Measurements from ENCODE around the gene GSTT2. TPM values are rescaled to one million over a fixed set of nuclear protein-coding genes. Genes with fewer than 3 reads are reported as not detected.

The GSTT2 gene
- total RNA-seq, 2 experiments from 2014 or later = not detected

- no peak overlapping the region for H3K27ac Mint-ChIP-seq
Measured at GRCh38 chr22:24026056-24026455, 46.1 kb downstream of the GSTT2 start.

GRCh38 chr22:24026733-24027132 lies 46.8 kb downstream of the GSTT2 start:
- no peak for DNase-seq
- H3K4me1 ChIP-seq (ENCODE audit: insufficient read depth, low read length) = peaks cover 3% of the 10 kb centered on the region
- no peaks in the 10 kb centered on the region for H3K27me3 ChIP-seq (ENCODE audit: control insufficient read depth in 1 of 2, insufficient read depth in 2 of 2, low read length in 2 of 2)
- Mint-ChIP-seq H3K4me3 (no peak overlapping the region), H3K36me3 (ENCODE audit: low read depth) (peaks cover 37% of the 10 kb centered on the region), H3K9me3 (peaks cover 3% of the 10 kb centered on the region), H3K27me3 (no peaks in the 10 kb centered on the region), H3K27ac (no peak overlapping the region), H3K4me1 (ENCODE audit: low read depth) (peaks cover 56% of the 10 kb centered on the region)
- intact Hi-C loops (cut with DNase I, micrococcal nuclease) = no loop called here
- ChIA-PET POLR2A (interaction anchor here (1.3 kb wide), 1 partner anchor 16 kb away, joined by 3 read pairs; the partner anchor contains the start of gene CABIN1), CTCF (interaction anchor here (0.5 kb wide), 1 partner anchor 570 kb away, joined by 4 read pairs; no protein-coding TSS in a partner anchor)
- ATAC-seq (ENCODE audit: poor library complexity) = no peak
- no peak for TF ChIP-seq CTCF (IDR thresholded peaks at IDR 0.05)
- H3K36me3 ChIP-seq (ENCODE audit: insufficient read depth, low read length) = peaks cover 10% of the 10 kb centered on the region
- H3K27ac ChIP-seq (ENCODE audit: low read depth in 1 of 2, low read length in 2 of 2) = no peak overlapping the region
- H3K4me3 ChIP-seq (ENCODE audit: low read length) = no peak overlapping the region
- no peaks in the 10 kb centered on the region for H3K9me3 ChIP-seq (ENCODE audit: control insufficient read depth in 1 of 2, insufficient read depth in 1 of 2, low read length in 2 of 2)

More at GRCh38 chr22:24026056-24026455, 46.1 kb downstream of the GSTT2 start:
- H3K9me3 ChIP-seq (ENCODE audit: control insufficient read depth in 1 of 2, insufficient read depth in 1 of 2, low read length in 2 of 2) = no peaks in the 10 kb centered on the region
- intact Hi-C loops (cut with DNase I, micrococcal nuclease) = no loop called here
- H3K27ac ChIP-seq (ENCODE audit: low read depth in 1 of 2, low read length in 2 of 2) = no peak overlapping the region
- H3K36me3 ChIP-seq (ENCODE audit: insufficient read depth, low read length) = peaks cover 8% of the 10 kb centered on the region
- peaks cover 37% of the 10 kb centered on the region for H3K36me3 Mint-ChIP-seq (ENCODE audit: low read depth)
- POLR2A ChIA-PET = no interaction called here
- peaks cover 3% of the 10 kb centered on the region for H3K9me3 Mint-ChIP-seq
- H3K27me3 Mint-ChIP-seq = no peaks in the 10 kb centered on the region
- H3K27me3 ChIP-seq (ENCODE audit: control insufficient read depth in 1 of 2, insufficient read depth in 2 of 2, low read length in 2 of 2) = no peaks in the 10 kb centered on the region
- no peak for ATAC-seq (ENCODE audit: poor library complexity)
- no peak overlapping the region for H3K4me3 Mint-ChIP-seq
- DNase-seq = no peak
- no peak for TF ChIP-seq CTCF (IDR thresholded peaks at IDR 0.05)
- H3K4me3 ChIP-seq (ENCODE audit: low read length) = no peak overlapping the region
- H3K4me1 Mint-ChIP-seq (ENCODE audit: low read depth) = peaks cover 56% of the 10 kb centered on the region
- no peaks in the 10 kb centered on the region for H3K4me1 ChIP-seq (ENCODE audit: insufficient read depth, low read length)
- CTCF ChIA-PET = interaction anchor here (0.5 kb wide), 1 partner anchor 571 kb away, joined by 4 read pairs; no protein-coding TSS in a partner anchor

- Mint-ChIP-seq H3K27ac (no peak overlapping the region), H3K4me3 (no peak overlapping the region), H3K4me1 (ENCODE audit: low read depth) (peaks cover 56% of the 10 kb centered on the region), H3K27me3 (no peaks in the 10 kb centered on the region), H3K9me3 (peaks cover 3% of the 10 kb centered on the region), H3K36me3 (ENCODE audit: low read depth) (peaks cover 33% of the 10 kb centered on the region)
- DNase-seq = no peak
- H3K36me3 ChIP-seq (ENCODE audit: insufficient read depth, low read length) = peaks cover 10% of the 10 kb centered on the region
- no peak overlapping the region for H3K27ac ChIP-seq (ENCODE audit: low read depth in 1 of 2, low read length in 2 of 2)
- no peak for TF ChIP-seq CTCF (IDR thresholded peaks at IDR 0.05)
- ChIA-PET CTCF (no interaction called here), POLR2A (interaction anchor here (1.3 to 1.5 kb wide), 2 partner anchors 11 to 17 kb away, joined by 3 to 6 read pairs; partner anchors contain the start of gene CABIN1)
- H3K9me3 ChIP-seq (ENCODE audit: control insufficient read depth in 1 of 2, insufficient read depth in 1 of 2, low read length in 2 of 2) = no peaks in the 10 kb centered on the region
- ATAC-seq (ENCODE audit: poor library complexity) = no peak
- no peaks in the 10 kb centered on the region for H3K27me3 ChIP-seq (ENCODE audit: control insufficient read depth in 1 of 2, insufficient read depth in 2 of 2, low read length in 2 of 2)
- intact Hi-C loops (cut with DNase I, micrococcal nuclease) = no loop called here
- no peak overlapping the region for H3K4me3 ChIP-seq (ENCODE audit: low read length)
- peaks cover 4% of the 10 kb centered on the region for H3K4me1 ChIP-seq (ENCODE audit: insufficient read depth, low read length)
Measured at GRCh38 chr22:24027389-24027975, 47.5 kb downstream of the GSTT2 start.
